GM13976 (cell line): ENCODE data around the gene PLPP4.

Source experiments
- DNase-seq: peaks from one replicate; pipeline ENCODE4 v3.0.0; 2012; ENCODE audit warnings: low spot score
- in situ Hi-C: fragments of 300-500 bp; cut with MboI; formaldehyde crosslinking; loops from one replicate; pipeline ENCODE4 v1.12.0; 2022; ENCODE audit warnings: low sequenced_read_pairs, mixed read lengths, inconsistent platforms; ENCODE audit not compliant: unreplicated experiment
- TF ChIP-seq, protein P1 (sequence below): IDR thresholded peaks from 2 replicates; pipeline ENCODE4 v1.5.1; 2012; ENCODE audit warnings: borderline replicate concordance, mild to moderate bottlenecking; ENCODE audit not compliant: insufficient read depth; ENCODE audit errors: extremely low read depth, missing control alignments, control extremely low read depth

Gene PLPP4

DNA sequence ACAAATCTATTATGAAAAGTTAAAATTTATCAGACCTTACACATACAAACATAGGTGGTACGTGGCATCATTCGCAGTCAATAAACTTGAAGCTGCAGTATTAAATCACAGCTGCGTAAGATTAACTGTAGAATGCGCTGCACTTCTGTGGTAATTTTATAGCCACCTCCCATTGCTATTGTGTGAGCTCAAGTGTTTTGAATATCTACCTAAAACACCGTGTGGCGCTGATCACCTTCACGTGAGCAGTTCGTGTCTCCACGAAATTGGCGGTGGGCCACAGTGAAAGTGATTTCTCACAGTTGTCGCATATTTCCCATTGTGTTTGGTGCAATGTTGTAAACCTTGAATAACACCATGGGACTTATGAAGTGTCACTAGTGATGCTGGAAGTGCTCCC, 102.8 kb downstream of the PLPP4 start:
- TF ChIP-seq, protein P1, sequence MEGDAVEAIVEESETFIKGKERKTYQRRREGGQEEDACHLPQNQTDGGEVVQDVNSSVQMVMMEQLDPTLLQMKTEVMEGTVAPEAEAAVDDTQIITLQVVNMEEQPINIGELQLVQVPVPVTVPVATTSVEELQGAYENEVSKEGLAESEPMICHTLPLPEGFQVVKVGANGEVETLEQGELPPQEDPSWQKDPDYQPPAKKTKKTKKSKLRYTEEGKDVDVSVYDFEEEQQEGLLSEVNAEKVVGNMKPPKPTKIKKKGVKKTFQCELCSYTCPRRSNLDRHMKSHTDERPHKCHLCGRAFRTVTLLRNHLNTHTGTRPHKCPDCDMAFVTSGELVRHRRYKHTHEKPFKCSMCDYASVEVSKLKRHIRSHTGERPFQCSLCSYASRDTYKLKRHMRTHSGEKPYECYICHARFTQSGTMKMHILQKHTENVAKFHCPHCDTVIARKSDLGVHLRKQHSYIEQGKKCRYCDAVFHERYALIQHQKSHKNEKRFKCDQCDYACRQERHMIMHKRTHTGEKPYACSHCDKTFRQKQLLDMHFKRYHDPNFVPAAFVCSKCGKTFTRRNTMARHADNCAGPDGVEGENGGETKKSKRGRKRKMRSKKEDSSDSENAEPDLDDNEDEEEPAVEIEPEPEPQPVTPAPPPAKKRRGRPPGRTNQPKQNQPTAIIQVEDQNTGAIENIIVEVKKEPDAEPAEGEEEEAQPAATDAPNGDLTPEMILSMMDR: no peak
- in situ Hi-C loops: no loop called here
- DNase-seq: no peak

GRCh38 chr10:120562956-120563355, 105.9 kb downstream of the PLPP4 start:
- no peak for DNase-seq
- in situ Hi-C loops: no loop called here
- TF ChIP-seq, protein P1: no peak

DNA sequence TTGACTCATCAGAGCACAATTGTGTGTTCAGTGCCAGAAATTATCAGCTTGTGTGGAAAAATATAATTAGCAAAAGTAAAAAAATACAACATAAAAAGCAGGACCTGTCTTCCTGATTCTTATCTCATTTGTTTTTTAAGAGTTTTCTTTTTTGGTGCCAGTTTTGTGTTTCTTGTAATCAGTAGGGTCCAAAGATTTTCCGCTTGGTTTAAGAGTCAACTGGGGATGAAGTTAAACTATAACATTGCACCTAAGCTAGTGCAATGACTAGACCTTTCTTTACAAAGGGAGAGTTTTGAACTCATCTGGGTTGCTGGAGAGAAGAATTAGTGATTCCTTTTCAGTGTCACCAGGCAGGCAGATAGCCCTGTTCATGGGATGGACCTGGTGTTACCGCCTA, 113.4 kb downstream of the PLPP4 start:
- in situ Hi-C loops: no loop called here
- no peak for DNase-seq
- TF ChIP-seq, protein P1: no peak

DNA sequence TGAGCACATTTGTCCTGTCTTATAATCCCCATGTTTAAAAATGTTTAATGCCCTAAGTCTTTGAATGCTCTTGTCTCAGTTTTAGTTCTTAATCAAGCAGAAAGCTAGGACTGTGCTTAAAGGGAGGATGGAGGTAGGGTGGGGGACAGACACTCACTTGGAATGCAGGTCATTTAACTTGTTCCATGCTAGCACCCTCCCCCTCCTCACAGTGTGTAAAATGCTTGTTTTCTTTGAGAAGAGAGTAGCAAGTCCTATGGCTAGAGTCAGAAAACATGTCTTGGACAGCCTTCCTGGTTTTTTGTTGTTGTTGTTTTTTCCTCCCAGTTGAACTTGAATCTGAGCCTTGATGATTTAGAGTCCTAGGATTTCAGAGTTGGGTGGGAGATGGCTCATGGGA, 114.2 kb downstream of the PLPP4 start:
- in situ Hi-C loops: no loop called here
- TF ChIP-seq, protein P1: no peak
- DNase-seq: no peak

GRCh38 chr10:120572307-120572706, 115.3 kb downstream of the PLPP4 start:
- in situ Hi-C loops: no loop called here
- TF ChIP-seq, protein P1: no peak
- DNase-seq: no peak

DNA sequence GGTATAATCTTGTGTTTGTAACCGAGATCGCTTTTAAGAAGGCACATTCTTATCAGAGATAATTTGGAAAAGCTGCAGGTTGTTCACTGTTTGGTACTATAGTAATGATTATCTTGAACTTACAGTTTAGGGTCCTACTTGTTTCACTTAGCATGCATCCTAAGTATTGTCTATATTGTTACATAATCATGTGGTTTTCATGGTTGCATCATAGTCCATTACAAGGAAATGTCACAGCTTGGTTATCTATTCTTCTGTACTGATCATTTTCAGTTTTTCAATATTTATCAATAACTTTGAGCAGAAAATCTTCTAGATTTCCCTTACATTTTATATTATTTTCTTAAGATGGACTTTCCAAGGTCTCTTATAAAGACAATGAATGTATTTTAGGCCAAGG, 116.3 kb downstream of the PLPP4 start:
- in situ Hi-C loops: no loop called here
- DNase-seq: no peak
- TF ChIP-seq, protein P1: no peak

DNA sequence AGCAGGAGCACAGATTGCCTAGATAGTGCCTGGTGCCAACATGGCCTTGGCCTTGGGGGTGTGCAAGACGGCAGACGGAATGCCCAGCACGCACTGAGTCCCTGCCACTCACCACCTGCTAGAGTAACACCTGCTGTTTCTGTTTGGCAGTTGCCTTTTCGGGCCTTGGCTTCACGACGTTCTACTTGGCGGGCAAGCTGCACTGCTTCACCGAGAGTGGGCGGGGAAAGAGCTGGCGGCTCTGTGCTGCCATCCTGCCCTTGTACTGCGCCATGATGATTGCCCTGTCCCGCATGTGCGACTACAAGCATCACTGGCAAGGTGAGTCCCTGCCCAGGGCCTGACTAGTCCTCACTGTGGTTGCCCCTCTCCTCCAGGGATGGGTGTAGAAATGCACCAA, 118.0 kb downstream of the PLPP4 start:
- TF ChIP-seq, protein P1: no peak
- in situ Hi-C loops: no loop called here
- DNase-seq: no peak
